NCI-H187 (cell line): ENCODE data around the gene ITGAE.

ENCODE experiments used
- DNase-seq, 2 experiments: peaks; one replicate each; lab custom pipeline; 2025; lab: John Stamatoyannopoulos, UW

The ITGAE gene

DNA sequence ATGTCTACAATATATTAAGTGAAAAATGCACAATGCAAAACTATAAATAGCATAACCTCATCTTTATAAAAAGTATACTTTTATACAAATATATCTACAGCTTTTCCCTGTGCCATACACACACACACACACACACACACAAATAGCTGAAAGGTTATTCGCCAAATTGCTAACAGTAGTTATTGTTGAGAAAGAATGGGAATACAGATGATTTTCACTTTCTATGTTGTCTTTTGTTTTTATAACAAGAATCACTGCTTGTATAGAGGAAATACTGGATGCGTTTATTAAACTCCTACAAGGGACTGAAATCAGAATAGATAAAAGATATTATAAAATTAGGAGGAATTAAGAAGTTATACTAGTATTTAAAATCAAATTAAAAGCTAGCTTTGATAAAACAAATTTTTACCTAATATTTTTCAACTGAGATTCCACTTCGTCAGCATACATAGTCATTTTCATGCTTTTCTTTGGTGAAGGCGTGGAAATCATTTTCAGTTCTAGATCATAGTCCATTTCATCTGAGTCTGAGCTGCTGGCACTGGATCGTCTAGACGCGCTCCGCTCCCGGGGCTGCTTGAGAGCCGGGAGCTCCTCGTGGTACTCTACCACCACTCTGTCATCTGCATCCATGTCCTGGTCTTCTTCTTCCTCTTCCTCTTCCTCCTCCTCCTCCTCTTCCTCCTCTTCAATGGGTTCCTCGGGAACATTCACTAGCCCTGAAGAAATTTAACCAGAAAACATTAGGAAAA is 17.0 kb upstream of the ITGAE start:
- DNase-seq, result no peak

DNA sequence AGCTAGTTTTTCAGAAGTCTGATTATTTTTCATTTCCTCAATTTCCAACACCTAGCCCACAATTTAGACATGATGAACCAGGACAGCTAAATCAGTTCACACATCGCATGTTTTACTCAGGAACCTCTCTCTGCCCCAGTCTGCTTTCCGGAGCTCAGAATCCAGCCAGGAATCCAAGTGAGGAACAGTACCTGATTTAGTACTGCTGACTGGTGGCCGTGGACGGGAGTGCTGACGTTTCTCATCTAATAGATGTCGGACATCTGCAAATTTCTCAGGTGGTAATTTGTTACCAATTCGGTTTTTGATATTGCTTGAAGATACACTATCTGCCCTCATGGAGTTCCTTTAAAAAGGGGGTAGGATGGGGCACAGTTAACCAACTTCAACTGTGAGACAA is 14.9 kb upstream of the ITGAE start:
- no peak for DNase-seq

DNA sequence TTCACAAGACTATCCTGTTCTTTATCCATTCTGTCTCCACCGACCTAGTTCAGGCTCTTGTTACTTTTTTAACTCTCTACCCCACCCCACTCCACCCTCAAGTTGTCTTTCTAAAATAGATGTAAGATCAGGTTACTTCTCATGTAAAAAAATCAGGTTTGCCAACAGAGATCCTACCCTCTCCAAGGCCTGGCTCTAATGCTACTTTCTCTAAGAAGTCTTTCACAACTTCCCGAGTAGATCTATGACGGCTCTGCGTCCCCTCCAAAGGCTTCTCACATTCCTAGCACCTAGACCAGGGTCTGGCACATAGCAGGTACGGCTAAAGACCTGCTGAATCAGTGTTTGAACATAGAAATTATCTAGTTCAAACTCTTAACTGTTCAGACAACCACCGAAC is 14.1 kb upstream of the ITGAE start:
- no peak for DNase-seq

DNA sequence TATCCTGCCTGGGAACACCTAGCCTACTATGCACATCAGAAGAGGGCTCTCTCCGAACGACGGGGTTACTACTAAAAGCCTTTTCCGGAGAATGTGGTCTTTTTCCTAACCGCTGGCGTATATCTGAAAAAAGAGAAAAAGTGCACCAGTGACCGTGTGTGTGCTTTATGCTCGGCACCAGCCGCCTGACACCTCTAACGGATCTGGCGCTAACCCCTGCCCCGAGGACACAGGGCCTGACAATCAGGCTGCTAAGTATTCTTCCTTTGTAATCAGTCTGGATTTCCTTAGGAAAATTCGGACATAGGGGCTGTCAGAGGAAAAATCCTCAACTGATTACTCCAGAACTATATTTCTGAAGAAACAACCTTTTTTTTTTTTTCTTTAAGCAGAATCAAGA is 13.4 kb upstream of the ITGAE start:
- no peak for DNase-seq

DNA sequence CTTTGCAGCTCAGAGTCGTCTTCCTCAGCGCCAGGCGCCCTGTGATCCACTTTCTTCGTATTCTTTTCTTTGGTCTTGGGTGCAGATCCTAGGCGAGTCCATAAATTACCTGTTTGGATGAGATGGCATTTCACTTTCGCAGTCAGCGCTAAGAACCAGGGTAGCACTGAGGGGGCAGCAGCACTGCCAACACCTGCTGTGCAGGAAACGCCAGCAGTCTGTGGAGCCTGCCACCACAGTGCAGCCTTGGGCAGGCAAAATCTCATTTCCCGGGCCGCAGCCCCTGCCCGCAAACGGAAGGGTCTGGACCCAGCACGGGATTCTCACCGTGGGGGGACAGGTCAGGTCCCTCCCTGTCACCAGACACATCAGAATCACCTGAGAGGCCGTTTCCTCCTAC is 12.2 kb upstream of the ITGAE start:
- no peak for DNase-seq

DNA sequence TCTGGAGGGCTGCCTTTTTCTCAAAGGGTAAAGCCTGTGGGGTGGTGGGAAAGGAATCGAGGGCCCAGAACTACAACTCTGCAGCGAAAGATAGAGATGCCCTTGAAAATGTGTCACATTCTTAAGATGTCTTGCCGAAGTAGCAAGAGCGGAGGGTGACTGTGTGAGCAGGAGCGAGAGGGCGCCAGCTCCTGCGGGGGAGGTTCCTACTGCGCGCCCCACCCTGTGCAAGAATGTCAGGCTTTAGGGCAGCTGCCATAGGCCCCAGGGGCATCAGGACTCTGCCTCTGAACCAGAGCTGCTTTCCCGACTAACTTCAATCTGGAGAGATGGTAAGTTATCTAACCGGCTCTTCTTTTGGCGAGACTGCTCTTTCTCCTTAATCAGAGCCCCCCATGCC is 11.8 kb upstream of the ITGAE start:
- no peak for DNase-seq

DNA sequence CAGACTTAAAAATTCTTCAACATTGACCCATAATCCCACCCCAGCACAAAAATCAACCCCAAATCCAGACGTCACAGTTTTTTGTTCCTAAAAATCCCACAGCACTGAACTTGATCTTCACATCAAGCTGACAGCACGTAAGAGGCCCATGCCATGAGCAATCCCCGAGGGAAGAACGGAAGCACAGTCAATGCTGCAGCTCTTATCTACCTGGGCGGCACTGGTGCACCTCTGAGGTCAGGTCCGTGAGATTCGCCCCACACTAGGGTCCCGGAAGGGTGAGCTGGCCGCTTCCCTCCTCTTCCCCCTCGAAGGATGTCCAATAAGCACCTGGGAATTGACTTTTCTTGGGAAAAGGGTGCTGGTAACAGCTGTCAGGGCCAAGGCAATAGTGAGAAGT is 11.3 kb upstream of the ITGAE start:
- no peak for DNase-seq

DNA sequence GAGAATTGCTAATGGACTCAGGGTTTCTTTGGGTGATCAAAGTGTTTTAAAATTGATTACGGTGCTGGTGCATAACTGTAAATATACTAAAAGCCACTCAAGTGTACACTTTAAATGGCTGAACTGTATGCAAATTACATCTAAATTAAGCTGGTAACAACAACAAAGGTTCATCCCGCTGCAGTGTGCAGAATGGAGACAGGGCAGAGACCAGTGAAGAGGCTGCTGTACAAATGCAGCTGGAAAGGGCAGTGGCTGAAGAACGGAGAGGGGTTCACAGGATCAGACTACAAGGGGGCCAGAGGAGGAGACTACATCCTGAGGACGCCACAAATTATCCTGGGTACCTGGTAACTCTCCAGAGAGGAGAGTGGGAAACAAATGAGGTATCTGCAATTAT is 9.0 kb upstream of the ITGAE start:
- no peak for DNase-seq

DNA sequence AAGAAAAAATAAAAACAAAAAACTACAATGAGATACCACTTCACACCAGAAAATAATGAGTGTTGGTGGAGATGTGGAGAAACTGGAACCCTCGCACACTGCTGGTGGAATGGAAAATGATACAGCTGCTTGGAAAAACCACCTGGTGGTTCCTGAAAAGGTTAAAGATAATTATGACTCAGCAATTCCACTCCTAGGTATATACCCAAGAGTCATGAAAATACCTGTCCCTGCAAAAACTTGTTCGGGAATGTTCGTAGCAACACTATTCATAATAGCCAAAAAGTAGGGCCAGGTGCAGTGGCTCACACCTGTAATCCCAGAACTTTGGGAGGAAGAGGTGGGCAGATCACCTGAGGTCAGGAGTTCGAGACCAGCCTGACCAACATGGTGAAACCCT is 8.1 kb upstream of the ITGAE start:
- no peak for DNase-seq

DNA sequence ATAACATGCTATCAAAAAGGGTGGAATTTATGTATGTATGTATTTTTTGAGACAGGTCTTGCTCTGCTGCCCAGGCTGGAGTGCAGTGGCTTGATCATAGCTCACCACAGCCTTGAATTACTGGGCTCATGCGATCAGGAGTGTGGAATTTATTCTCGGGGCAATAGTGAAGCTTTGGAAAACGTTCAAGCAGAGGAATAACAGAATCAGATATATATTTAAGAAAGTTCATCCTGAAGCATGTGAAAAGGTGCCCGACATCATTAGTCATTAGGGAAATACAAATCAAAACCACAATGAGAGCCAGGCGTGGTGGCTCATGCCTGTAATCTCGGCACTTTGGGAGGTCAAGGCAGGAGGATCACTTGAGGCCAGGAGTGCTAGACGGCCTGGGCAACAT is 7.7 kb upstream of the ITGAE start:
- no peak for DNase-seq

DNA sequence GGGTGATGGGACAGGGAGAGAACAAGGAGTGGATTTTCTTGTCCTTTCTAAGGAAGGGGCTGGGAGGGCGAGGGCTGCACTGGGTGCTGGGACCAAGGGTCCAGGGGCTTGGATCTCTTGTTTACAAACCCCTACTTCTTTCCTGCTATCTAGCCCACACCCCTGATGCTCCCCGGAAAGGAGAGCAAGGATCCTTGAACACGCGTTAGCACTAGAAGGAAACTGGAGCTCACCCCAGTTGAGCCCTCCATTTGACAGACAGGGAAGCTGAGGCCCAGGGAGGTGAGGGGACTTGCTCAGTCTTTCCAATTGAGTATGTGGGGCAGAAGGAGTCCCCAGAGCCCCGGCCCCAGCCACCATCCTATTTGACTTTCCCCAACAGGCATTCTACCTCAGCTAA is 4.6 kb upstream of the ITGAE start:
- no peak for DNase-seq

DNA sequence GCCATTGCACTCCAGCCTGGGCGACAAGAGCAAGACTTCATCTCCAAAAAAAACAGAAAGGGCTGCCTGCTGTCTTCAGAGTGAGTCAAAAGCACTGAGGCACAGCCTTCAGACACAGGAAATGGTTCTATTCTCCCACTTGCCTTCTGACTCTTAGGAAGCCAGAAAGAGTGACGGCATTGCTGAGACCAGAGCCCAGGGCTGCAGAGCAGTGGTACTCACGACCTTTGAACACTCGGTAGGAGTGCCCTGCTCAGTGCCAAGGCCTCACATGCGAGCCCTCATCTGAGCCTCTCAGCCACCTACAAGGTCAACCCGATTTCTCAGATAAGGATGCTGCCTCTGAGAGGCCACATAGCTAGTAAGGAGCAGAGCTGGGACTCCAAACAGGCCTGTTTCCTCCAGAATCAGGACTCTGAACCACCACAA is 3.5 kb upstream of the ITGAE start:
- DNase-seq, result no peak

DNA sequence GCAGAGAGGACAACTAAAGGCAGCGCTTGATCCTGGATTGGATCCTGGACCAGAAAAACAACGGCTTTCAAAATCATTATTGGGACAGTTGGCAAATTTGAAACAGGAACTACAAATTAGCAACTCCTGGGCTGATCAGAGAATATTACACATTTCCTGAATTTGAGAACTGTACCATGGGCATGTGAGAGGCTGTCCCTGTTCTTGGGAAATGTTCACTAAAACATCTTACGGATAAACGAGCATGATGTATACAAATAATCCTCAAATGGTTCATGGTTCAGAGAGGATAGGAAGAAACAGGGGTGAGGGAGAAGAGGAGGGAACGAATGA is 2.3 kb upstream of the ITGAE start:
- DNase-seq, result no peak

DNA sequence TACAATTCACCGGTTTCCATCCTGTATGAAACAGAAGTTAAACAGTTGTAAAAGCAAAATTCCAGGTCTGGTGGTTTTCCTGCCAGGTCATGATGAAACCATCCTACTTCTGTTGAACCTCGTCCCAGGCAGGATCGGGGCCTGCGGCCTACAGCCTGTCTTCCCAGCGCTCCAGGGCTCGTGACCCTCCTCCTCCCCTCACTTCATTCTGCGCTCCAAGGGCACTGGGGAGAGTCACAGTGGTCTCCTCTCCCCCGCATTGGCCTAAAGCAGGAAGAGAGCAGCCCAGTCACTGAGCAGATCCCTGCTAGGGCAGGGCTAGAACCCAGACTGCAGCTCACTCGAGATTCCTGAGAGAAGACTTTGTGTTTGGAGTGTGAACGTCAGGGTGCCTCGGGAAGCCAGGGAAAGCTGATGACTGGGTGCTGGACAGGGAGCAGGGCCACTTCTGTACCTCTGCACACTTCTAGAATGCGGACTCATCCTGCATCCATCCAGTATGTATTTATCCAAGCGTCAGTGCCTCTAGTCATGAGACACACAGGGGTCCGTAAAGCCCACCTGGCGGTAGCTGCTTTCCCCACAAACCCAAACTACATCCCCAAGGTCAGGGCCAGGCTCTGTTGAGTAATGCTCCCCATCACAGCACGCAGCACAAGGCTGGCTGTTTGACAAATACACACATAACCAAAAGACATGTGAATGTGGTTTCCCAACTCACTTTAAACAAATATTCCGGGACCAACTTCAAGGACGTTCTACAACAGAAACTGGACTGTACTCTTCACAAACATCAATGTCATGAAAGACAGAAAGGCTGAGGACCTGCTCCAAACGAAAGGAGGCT is 1.7 kb upstream of the ITGAE start:
- DNase-seq, result no peak

DNA sequence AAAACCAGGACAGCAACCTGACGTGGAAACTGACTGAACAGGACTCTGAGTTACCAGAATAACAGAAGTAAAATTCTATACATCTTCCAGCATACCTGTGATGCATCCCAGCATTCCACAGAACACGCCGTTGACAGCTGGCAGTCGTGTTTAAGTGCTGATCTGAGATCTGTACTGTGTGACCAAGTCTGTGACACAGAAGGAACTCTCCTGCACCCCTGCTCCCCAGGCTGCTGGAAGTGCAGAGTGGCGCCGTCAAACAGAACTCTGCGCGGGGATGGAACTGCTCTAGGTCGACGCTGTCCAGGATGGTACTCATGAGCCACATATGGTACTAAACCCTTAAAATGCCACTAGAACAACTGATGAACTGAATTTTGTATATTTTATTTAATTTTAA is 804 bp upstream of the ITGAE start:
- no peak for DNase-seq

DNA sequence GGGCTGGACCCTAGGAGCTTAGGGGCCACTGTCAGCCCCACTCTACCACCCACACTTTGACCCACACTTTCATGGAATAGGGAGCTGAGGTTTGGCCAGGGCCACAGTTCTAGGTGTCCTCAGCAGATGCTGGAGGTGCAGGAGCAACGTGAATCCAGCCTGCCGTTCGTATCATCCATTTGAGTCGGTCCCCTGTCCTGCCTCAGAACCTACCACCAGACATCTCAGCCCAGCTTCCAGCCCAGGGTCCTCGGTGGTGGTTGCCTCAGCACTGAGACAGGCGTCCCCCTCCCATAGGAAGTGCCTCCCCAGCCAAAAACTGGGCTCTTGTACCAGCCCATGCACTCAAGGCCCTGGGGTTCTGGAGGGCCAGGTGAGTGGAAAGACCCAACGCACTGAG is 359 bp upstream of the ITGAE start:
- DNase-seq, result no peak

DNA sequence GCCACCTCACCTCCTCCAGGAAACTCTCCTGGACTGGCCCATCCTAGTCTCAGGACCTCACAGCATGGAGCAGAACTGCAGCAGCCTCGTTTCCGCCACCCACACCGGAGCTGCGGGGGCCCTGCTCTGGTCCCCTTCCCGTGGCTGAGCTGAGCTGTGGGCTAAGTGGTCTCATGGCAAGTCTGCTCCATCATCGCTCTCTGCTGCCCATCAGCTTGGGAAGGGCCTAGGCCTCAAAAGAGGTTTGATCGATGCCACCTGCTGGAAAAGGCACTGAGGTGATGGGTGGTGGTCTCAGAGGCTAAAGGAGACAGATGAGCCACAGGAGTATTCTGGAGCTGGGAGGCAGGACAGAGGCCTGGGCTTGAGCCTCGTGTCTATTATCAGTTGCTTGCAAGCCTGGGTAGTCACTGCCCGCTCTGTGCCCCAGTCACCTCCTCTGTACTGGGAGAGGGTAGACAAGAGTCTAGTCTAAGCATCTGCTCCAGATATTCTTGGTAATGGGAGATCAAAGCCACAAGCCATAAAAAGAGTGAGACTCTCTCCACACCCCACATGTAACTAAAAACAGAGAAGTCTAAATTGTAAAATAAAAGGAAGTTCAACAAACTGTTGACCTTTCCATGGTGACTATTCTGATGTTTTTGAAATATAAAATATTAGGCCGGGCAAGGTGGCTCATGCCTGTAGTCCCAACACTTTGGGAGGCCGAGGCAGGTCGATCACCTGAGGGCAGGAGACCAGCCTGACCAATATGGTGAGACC is 1.6 kb downstream of the ITGAE start:
- DNase-seq, result no peak

DNA sequence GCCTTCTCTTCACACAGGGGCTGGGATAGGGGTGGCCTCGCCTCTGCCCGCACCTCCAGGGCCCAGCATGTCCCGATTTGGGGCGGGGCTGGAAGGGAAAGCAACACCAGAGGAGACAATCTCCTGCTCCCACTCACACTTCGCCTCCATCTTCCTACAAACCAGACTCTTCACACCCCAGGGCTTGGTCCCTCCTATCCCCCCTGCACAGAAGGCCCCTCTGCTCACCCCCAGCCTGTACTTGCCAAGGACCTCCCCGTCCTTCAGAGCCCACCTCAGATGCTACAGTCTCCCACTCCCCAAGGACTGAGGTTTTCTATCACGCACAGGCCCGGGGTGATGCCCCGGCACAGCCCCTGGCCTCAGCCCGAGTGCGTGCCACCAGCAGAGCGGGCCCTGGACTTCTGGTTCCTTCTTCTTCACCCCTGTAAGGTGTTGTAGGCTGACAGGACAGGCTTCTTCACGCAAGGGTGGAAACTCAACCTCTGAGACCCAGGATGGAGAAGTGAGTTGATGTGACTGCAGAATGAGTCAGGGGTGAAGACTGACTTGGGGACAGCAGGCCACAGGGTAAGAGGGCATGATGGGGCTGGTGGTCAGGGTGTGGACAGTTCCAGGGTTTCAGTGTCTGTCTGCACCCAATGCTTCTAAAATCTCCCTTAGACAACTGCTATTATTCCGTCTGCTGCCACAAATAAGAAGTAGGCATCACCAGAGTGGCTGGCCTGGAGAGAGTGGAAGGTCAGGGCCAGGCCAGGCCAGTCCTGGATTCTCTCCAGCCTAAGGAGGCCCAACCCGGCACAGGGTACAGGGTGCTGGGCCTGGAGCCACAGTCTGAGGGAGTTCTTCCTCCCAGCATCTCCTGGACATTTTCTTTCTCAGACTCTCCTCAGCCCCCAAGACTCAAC is 2.5 kb downstream of the ITGAE start:
- no peak for DNase-seq

DNA sequence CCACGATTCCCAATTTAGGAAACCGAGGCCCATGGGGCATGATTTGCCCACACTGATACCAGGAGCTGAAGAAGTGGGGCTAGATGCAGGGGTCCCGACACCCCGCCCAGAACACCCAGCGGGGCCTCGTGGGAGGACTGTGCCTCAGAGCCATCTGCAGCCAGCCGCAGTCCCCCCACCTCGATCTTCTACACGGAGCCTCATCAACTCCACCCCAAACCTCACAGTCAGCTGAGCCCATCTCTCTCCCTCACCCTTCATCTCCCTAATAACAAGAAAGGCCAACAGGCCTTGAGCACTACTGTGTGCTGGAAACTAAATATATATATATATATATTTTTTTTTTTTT is 4.2 kb downstream of the ITGAE start:
- DNase-seq, result no peak

DNA sequence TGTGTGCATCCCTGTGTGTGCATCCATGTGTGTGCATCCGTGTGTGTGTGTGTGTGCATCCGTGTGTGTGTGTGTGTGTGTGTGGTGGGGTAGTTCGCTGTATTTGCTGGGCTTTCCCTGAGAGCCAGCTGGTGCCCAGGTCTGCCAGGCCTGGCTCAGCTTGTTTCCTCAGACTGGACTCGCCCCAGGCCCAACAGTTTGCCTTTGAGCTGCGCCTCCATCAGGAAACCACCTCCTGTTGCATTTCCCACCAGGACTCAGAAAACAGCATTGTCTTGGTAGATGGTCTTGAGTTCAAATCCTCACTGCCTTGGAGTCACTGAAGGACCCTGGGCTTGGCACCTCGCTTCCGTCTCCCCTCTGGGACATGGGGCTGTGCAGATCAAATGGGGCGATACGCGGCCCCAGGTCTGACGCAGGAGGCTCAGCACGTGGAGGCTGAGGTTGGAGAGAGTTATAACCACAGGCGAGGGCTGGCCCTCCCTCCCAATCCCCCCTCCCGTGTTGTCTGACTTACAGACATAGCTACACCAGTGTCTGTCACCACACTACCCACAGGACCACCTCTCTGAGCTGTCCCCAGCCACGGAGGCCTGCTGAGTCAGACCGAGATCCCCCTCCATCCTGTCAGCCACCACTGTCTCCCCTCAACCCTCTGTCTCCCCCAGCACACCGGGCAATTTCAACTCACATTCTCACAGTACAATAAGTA is 4.7 kb downstream of the ITGAE start:
- DNase-seq, result no peak

DNA sequence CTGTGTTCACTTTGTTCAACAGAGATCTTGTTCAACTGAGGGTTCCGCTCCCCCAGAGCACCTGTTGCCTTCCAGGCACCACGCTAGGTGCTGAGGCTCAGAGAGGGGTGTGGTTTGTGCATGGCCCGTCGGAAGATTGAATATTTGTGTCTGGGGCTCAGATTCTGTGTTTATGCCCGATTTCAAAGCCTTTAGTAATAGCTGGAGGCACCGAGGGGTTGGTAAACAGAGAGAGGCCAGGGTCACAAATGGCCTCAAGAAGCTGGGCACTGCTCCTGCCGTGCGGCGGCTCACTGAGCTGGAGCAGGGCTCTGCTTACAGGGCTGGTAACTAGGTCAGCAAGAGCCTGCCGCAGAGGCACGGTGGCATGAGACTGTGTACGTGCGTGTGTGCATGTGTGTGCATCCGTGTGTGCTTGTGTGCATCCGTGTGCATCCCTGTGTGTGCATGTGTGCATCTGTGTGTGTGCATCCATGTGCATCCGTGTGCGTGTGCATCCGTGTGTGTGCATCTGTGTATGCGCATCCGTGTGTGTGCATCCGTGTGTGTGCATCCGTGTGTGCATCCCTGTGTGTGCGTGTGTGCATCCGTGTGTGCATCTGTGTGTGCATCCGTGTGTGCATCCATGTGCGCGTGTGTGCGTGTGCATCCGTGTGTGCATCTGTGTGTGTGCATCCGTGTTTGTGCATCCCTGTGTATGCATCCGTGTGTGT is 5.4 kb downstream of the ITGAE start:
- DNase-seq, result no peak
